ENCODE measurements around the gene MTERF2.

- TF ChIP-seq, protein P1, sequence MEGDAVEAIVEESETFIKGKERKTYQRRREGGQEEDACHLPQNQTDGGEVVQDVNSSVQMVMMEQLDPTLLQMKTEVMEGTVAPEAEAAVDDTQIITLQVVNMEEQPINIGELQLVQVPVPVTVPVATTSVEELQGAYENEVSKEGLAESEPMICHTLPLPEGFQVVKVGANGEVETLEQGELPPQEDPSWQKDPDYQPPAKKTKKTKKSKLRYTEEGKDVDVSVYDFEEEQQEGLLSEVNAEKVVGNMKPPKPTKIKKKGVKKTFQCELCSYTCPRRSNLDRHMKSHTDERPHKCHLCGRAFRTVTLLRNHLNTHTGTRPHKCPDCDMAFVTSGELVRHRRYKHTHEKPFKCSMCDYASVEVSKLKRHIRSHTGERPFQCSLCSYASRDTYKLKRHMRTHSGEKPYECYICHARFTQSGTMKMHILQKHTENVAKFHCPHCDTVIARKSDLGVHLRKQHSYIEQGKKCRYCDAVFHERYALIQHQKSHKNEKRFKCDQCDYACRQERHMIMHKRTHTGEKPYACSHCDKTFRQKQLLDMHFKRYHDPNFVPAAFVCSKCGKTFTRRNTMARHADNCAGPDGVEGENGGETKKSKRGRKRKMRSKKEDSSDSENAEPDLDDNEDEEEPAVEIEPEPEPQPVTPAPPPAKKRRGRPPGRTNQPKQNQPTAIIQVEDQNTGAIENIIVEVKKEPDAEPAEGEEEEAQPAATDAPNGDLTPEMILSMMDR (IDR thresholded peaks at IDR 0.05) = no peak
- TF ChIP-seq POLR2AphosphoS5 (IDR thresholded peaks at IDR 0.05; ENCODE audit: low read depth, low read length) (no peak), REST (IDR thresholded peaks at IDR 0.05; ENCODE audit: insufficient read depth in 1 of 2, low read depth in 2 of 2, low read length in 1 of 2) (no peak), TCF7L2 (IDR thresholded peaks at IDR 0.05; ENCODE audit: low read depth, low read length) (no peak), SIN3A (IDR thresholded peaks at IDR 0.05; ENCODE audit: borderline replicate concordance, insufficient read depth, low read depth, low read length) (no peak)
These were observed 48.8 kb upstream of the MTERF2 start for GRCh38 chr12:107035733-107036132.
